Spleen (tissue), 7 donors: ENCODE measurements around the gene RAD9A.

Source experiments
- POLR2A ChIP-seq, 3 donors: fragments of 450-650 bp; IDR thresholded peaks; one replicate each; pipeline ENCODE4 v1.5.1; 2017; ENCODE audit warnings: antibody characterized with exemption in 3 of 3, mild to moderate bottlenecking in 1 of 3
- POLR2AphosphoS5 ChIP-seq, 3 donors: sonication (generic); formaldehyde crosslinking; IDR thresholded peaks; one replicate each; pipeline ENCODE4 v1.5.1; 2017; ENCODE audit warnings: antibody characterized with exemption in 3 of 3
- TF ChIP-seq, protein P1 (sequence below), 11 experiments: fragments of 200-600 bp in 7 of 11; fragments of 450-650 bp in 4 of 11; sonication (generic) in 4 of 11; IDR thresholded peaks in 8 of 11; conservative IDR thresholded peaks in 3 of 11; 1 replicate in 7 of 11; 2 replicates in 4 of 11; pipeline versions ENCODE4 v1.4.0 to v1.8.0; 2016 to 2021; ENCODE audit warnings: antibody characterized with exemption in 11 of 11, inconsistent platforms in 4 of 11, mild to moderate bottlenecking in 1 of 11
- donor health status: DM: no; HTN: no; CAD: no; lungs with moderate emphysema.
- donor health status: DM: no; HTN: no; CAD: no.
- donor health status: DM: no; HTN: no; CAD: no.

DNA sequence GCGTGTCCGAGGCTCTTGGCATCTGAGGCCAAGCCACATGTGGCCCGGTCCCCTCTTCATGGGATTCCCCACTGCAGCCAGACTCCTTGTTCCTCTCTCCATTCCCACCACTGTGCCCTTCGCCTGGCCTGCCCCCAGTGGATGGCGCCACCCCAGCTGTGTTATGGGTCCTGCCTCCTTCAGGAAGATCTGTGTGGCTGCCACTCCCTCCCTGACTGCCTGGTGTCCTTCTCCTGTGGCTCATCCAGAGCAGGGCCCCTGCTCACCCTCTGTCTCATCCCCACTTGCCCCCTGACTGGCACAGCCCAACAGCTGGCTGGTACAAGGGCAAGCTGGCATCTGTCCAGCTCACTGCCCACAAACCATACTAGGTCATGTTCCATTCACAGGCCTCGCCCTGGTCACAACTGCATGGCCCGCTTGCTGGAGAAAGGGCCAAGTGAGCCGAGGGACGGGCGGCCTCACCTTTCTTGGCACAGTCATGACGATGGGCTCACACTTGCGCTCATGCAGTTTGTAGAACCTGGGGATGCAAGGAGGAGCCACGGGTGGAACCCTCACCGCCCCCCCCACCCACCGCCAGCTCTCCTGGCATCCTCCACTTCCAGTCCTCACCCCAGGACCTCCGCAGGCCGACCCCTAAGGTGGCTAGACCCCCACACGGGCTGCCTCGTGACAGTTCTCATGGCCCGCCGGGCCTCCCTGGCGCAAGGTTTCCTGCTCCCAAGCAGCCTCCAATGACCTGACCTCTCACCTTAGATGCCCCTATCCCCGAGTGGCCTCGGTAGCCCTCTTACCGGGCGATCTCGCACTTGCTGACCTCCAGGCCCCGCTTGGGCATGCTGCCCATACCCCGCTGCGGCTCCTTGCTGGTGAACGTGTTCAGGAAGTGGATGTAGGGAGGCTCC, 47.8 kb downstream of the RAD9A start:
- TF ChIP-seq, protein P1, sequence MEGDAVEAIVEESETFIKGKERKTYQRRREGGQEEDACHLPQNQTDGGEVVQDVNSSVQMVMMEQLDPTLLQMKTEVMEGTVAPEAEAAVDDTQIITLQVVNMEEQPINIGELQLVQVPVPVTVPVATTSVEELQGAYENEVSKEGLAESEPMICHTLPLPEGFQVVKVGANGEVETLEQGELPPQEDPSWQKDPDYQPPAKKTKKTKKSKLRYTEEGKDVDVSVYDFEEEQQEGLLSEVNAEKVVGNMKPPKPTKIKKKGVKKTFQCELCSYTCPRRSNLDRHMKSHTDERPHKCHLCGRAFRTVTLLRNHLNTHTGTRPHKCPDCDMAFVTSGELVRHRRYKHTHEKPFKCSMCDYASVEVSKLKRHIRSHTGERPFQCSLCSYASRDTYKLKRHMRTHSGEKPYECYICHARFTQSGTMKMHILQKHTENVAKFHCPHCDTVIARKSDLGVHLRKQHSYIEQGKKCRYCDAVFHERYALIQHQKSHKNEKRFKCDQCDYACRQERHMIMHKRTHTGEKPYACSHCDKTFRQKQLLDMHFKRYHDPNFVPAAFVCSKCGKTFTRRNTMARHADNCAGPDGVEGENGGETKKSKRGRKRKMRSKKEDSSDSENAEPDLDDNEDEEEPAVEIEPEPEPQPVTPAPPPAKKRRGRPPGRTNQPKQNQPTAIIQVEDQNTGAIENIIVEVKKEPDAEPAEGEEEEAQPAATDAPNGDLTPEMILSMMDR (IDR thresholded peaks at IDR 0.05 in 8 of 11, conservative IDR thresholded peaks at IDR 0.05 in 3 of 11): peak in 2 of 11 experiments; percentile 15 to 21
- TF ChIP-seq POLR2A (IDR thresholded peaks at IDR 0.05): no peak
- peak; percentile 33 to 57 (median 51) for TF ChIP-seq POLR2AphosphoS5 (IDR thresholded peaks at IDR 0.05)
